Measurements from ENCODE around the gene SYNPO2.

GRCh38 chr4:118898221-118898620 lies 9.6 kb downstream of the SYNPO2 start:
- TF ChIP-seq EP300 (IDR thresholded peaks at IDR 0.05) (no peak), CTCF (IDR thresholded peaks at IDR 0.05) (no peak), POLR2AphosphoS5 (IDR thresholded peaks at IDR 0.05) (no peak), POLR2A (IDR thresholded peaks at IDR 0.05) (no peak)
